ENCODE measurements around the gene EZH2.

EZH2 gene

GRCh38 chr7:148761499-148762278 lies 122.4 kb downstream of the EZH2 start:
- DNase-seq: no peak

All from DMS53 (cell line).